ENCODE measurements around the gene PFN3.
A peak's percentile ranks its signal among the peaks of the same experiment; 100 is the strongest.
"Not testable (repeated sequence)": the region's sequence is repeated elsewhere in the genome, so short reads cannot be mapped to it uniquely, and the experiment has no call there.

The PFN3 gene

GRCh38 chr5:177371120-177372033 is 29.1 kb downstream of the PFN3 start:
- peak; percentile 56 for DNase-seq

GRCh38 chr5:177370488-177371119 is 29.9 kb downstream of the PFN3 start:
- peak; percentile 96 for DNase-seq

DNA sequence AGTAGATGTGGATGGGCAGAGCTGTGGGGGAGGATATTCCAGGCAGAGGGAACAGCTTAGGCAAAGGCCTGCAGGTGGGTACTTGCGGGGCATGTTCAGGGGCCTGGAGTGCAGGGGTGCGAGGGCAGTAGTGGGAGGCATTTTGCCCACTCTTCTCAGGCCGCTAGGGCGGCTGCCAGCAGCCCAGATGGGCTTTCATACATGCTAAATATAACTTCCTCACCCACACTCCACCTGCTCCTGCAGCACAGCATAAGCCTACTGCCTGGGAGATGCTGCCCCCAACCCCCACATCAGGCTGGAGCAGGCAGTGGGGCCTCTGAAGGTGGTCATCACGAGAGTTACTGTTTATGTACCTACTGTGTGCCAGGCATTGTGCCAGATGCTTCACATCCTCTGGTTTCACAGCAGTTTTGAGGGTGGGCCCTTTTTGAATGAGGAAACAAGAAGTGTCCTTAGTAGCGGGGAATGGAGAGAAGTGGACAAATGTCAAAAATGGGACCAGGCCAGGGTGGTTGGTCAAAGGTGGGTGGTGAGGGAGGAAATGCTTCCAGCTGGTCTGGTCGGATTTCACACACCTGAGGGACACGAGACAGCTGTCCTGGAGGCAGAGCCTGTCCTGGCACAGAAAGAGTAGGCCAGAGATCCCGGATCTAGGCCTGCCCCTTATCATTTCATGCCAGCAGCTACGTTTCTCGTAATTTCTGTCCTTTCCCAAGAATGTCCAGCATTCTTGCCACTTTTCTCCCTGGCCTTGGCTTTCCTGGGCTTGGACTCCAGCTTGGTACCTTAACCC is 30.6 kb downstream of the PFN3 start:
- DNase-seq: no peak

- DNase-seq: peak; percentile 61
Measured at GRCh38 chr5:177368869-177369644, 31.4 kb downstream of the PFN3 start.

DNA sequence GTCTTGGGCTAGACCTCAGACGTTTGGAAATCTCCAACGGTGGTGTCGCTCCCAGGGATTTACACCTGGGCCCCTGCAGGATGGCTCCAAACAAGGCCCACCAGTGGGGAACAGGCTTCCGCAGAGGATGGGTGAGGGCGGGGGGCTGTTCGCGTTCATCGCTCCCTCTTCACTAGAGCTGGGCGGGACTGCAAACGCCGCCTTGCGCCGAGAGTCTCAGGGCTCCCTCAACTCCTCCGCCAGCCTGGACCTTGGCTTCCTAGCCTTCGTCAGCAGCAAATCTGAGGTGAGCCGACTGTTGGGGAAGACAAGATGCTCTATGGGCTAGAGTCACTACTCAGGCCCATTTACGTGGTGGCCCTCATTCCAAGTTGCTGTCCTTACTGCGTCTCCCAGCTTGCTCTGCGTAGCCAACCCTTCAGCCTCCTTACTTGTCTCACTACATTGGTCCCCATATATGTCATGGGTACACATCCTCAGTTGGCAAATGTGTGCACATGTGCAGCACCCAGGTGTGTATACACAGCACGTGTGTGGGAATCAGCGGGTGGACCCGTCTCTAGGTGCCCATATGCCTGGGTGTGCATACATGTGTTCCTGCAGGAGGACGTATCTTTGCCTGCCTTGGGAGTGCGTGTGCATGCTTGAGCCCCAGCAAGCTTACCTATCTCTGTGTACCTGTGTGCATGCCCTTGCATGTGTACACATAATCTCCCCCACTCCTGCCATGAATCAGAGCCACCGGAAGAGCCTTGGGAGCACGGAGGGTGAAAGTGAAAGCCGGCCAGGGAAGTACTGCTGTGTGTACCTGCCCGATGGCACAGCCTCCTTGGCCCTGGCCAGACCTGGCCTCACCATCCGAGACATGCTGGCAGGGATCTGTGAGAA is 32.2 kb downstream of the PFN3 start:
- DNase-seq: no peak

GRCh38 chr5:177367323-177367848 is 33.1 kb downstream of the PFN3 start:
- no peak for DNase-seq

DNA sequence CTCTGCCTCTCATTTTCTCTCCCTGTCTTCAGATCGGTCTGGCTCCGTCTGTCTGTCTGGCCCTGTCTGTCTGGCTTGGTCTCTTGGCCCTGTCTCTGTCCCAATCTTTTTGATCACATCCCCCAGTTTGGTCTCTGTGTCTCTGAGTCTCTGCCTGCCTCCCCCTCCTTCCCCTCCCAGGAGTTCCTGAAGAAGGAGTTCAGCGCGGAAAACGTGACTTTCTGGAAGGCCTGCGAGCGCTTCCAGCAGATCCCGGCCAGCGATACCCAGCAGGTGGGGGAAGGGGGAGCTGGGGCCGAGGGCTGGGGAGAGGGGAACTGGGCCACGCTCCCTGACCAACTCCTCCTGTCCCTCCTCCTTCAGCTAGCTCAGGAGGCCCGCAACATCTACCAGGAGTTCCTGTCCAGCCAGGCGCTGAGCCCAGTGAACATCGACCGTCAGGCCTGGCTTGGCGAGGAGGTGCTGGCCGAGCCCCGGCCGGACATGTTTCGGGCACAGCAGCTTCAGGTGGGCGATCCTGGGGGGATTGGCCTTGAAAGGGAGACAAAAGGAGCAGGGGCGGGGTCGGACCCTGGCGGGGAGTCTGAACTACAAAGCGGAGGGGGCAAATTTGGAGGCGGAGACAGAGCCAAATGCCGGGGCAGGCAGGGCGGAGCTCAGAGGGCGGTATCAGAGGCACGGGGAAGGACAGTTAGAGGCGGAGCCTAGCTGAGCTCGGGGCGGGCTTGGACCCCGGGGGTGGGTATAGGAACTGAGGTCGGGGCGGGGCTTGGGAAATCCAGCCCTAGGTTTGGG is 33.7 kb downstream of the PFN3 start:
- peak; percentile 78 for DNase-seq

DNA sequence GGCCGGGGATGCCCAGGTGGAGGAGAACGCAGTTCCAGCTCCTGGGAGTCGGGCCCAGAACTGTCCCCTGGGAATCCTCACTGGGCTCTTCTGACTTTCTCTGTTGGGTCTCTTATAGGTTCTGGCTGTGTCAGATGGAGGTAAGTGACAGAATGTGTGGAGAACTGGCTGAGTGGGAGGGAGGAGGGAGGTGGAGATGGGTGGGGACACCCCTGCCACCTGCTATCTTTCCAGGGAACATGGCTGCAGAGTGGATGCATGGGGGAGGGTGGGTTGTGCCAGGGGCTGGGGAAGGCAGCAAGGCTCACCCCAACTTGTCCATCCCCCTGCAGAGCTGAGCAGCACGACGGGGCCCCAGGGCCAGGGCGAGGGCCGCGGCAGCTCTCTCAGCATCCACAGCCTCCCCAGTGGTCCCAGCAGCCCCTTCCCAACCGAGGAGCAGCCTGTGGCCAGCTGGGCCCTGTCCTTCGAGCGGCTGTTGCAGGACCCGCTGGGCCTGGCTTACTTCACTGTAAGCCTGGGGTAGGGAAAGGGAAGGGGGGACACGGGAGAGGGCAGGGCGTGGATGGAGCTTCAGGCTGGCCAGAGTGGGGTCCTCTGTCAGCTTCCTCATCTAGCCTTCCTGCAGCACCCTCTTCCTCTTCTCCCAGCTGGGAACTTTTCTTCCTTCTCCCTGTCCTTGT is 34.5 kb downstream of the PFN3 start:
- no peak for DNase-seq

DNA sequence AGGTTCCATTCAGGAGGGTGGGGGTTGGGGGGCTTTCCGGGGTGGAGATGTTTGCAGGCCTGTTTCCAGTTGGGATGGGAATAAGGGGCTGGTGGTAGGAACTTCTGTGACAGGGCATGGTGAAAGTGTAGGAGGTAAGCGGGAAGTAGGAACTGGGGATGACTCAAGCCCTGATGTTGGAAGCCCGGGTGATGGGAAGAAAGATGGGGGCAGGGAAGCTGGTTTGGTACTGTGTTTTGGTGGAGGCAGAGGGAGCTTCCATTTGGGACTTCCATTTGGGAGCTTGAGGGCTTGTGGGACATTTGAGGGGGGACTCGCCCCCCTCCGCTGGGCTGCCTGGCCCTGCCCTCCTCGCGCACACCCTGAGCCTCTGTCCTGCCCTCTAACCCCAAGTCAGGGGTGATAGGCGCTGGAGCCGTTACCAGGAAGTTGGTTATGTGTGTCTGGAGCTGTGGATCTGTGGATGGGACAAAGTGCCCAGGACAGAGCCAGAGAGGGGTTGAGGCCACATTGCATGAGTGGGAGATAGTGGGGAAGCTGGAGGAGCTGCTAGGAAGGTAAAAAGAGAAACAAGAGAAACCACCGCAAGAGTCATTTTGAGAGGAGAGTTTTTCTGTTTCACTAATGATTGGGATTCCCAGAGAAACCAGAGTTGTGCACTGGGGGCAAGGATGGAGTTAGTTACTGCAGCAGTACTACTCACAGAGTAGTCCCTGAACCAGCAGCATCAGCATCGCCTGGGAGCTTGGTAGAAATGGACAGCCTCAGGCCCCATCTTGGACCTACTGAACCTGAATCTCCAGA is 36.1 kb downstream of the PFN3 start:
- DNase-seq: no peak

GRCh38 chr5:177363565-177363964 is 36.9 kb downstream of the PFN3 start:
- no peak for DNase-seq

DNA sequence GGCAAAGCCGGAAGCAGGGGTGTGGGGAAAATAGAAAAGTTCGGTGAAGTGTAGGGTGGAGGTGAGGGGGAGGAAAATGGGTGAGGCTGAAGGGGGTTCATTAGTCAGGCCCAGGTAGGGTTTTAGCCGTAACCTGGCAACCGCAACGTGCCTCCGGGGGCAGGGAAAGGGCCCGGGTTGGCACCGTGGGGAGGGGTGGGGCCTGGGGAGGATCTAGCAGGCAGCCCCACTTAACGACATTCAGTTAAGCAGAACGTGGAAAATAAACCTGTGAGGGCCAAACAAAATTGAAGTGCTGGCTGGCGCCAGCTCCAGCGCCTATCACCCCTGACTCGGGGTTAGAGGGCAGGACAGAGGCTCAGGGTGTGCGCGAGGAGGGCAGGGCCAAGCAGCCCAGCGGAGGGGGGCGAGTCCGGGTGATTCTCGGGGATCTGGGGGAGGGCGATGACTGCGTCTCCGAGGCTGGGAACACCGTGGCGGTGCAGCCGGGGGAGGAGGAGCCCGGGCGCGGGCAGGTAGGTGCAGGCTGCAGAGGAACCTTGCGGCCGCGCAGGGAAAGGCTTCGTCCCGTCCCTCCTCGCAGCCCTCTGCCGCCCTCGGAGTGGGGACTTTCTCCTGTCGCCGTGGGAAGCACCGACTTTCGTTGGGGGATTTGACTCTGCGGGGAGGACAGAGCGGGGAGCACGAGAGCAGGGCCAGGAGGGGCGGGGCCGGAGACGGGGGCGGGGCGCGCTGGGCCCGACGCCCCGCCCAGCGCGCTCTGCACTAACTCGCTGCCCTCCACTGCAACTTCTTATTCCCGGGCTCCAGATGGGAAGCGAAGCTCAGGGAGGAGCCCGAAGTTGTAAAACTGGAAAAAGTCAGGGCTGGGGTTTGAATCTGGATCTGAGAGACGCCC is 37.6 kb downstream of the PFN3 start:
- peak; percentile 86 for DNase-seq

DNA sequence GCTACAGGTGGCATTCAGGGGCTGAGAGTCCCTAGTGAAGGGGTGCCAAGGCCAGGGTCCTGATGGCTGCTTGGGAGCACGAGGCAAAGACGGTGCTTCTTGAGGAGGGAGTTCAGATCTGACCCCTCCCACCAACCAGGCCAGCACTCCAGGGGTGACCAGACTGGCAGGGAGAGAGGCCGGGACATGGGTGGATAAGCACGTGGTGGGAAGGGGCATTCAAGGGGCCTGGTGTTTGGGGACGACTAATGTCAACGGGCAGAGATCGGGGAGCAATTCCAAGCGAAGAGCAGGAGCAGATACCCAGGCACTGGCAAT is 38.2 kb downstream of the PFN3 start:
- DNase-seq: no peak

GRCh38 chr5:177361418-177362291 is 38.8 kb downstream of the PFN3 start:
- no peak for DNase-seq

- DNase-seq: not testable (repeated sequence)
Measured at GRCh38 chr5:177360740-177361139, 39.7 kb downstream of the PFN3 start.

- DNase-seq: no peak
Measured at GRCh38 chr5:177359860-177360259, 40.6 kb downstream of the PFN3 start.

GRCh38 chr5:177359451-177359851 is 41.0 kb downstream of the PFN3 start:
- DNase-seq: no peak

- DNase-seq: peak; percentile 70
Measured at GRCh38 chr5:177358370-177358819, 42.1 kb downstream of the PFN3 start.
